ENCODE results near the gene MTA3. TPM values are rescaled to one million over a fixed set of nuclear protein-coding genes. Genes with fewer than 3 reads are reported as not detected.

MTA3 gene
- polyA plus RNA-seq, 3 donors = 63.0 to 74.2 (median 70.5) TPM

- DNase-seq = no peak
Observed at GRCh38 chr2:42652086-42652485, 83.7 kb downstream of the MTA3 start.

GRCh38 chr2:42653039-42653438 is 84.6 kb downstream of the MTA3 start:
- DNase-seq = no peak

GRCh38 chr2:42653908-42654445 is 85.5 kb downstream of the MTA3 start:
- DNase-seq = no peak

- DNase-seq = no peak
Observed at GRCh38 chr2:42658306-42658705, 89.9 kb downstream of the MTA3 start.

GRCh38 chr2:42659609-42660008 is 91.2 kb downstream of the MTA3 start:
- DNase-seq = no peak

GRCh38 chr2:42663106-42663780 is 94.8 kb downstream of the MTA3 start:
- DNase-seq = peak; percentile 69

- no peak for DNase-seq
Observed at GRCh38 chr2:42663828-42664227, 95.4 kb downstream of the MTA3 start.

- no peak for DNase-seq
Observed at GRCh38 chr2:42673989-42674579, 105.7 kb downstream of the MTA3 start.

- no peak for DNase-seq
Observed at GRCh38 chr2:42675815-42676214, 107.4 kb downstream of the MTA3 start.

GRCh38 chr2:42685303-42685702 is 116.9 kb downstream of the MTA3 start:
- no peak for DNase-seq

- DNase-seq = no peak
Observed at GRCh38 chr2:42693013-42693615, 124.7 kb downstream of the MTA3 start.

GRCh38 chr2:42693688-42694479 is 125.5 kb downstream of the MTA3 start:
- no peak for DNase-seq

GRCh38 chr2:42696987-42697386 is 128.6 kb downstream of the MTA3 start:
- DNase-seq = no peak

GRCh38 chr2:42698940-42699339 is 130.5 kb downstream of the MTA3 start:
- DNase-seq = no peak

- DNase-seq = no peak
Observed at GRCh38 chr2:42706836-42707235, 138.4 kb downstream of the MTA3 start.

- no peak for DNase-seq
Observed at GRCh38 chr2:42708179-42708578, 139.7 kb downstream of the MTA3 start.

- DNase-seq = no peak
Observed at GRCh38 chr2:42711896-42712295, 143.5 kb downstream of the MTA3 start.

GRCh38 chr2:42712934-42713333 is 144.5 kb downstream of the MTA3 start:
- no peak for DNase-seq

GRCh38 chr2:42713920-42714319 is 145.5 kb downstream of the MTA3 start:
- DNase-seq = no peak

GRCh38 chr2:42714686-42715085 is 146.3 kb downstream of the MTA3 start:
- DNase-seq = no peak

- DNase-seq = no peak
Observed at GRCh38 chr2:42721898-42722297, 153.5 kb downstream of the MTA3 start.

Measured in renal pelvis (tissue), 4 donors.